CD4-positive, alpha-beta T cell (primary cell): Measurements from ENCODE around the gene GPC1. TPM values are rescaled to one million over a fixed set of nuclear protein-coding genes. Genes with fewer than 3 reads are reported as not detected.
A peak's percentile ranks its signal among the peaks of the same experiment; 100 is the strongest.

ENCODE experiments used
- ATAC-seq: fragments of 200-7000 bp; cut with Tn5 transposase; one replicate; pipeline ENCODE4 v1.10.0; 2022; ENCODE audit warnings: mild to moderate bottlenecking; ENCODE audit not compliant: poor library complexity
- CTCF ChIA-PET: fragments of 350-600 bp; sonication (Branson Sonifier 250); formaldehyde crosslinking; loops from one replicate; lab custom pipeline; 2021; ENCODE audit warnings: antibody characterized with exemption, inconsistent platforms; lab: Charles Lee
- POLR2A ChIA-PET: fragments of 350-600 bp; sonication (Branson Sonifier 250); formaldehyde crosslinking; loops from one replicate; lab custom pipeline; 2021; ENCODE audit warnings: antibody characterized with exemption, inconsistent platforms; lab: Charles Lee
- DNase-seq, 14 experiments: peaks; one replicate each; pipeline ENCODE4 v3.0.0-alpha.2; 2013 to 2020; ENCODE audit warnings: mixed read lengths in 2 of 14
- H3K27ac ChIP-seq, 2 donors: one replicate each; pipeline versions ENCODE4 v1.5.1 to v1.7.0; 2013; ENCODE audit warnings: low read length in 2 of 2, low read depth in 1 of 2, mild to moderate bottlenecking in 1 of 2
- H3K27me3 ChIP-seq, 2 experiments: 1 replicate in 1 of 2; 2 replicates in 1 of 2; pipeline versions ENCODE4 v1.6.1 to v1.7.0; 2013; ENCODE audit warnings: low read length in 2 of 2, control low read depth in 1 of 2, mild to moderate bottlenecking in 1 of 2, moderate library complexity in 1 of 2; ENCODE audit not compliant: insufficient read depth in 2 of 2, control insufficient read depth in 1 of 2
- H3K36me3 ChIP-seq: one replicate; pipeline ENCODE4 v1.6.1; 2013; ENCODE audit warnings: low read length, control low read depth; ENCODE audit not compliant: insufficient read depth
- H3K4me1 ChIP-seq: one replicate; pipeline ENCODE4 v1.6.1; 2013; ENCODE audit warnings: low read length, control low read depth; ENCODE audit not compliant: insufficient read depth
- H3K4me3 ChIP-seq: one replicate; pipeline ENCODE4 v1.5.1; 2013; ENCODE audit warnings: mild to moderate bottlenecking, low read length, moderate library complexity
- H3K9me3 ChIP-seq, 2 experiments: 1 replicate in 1 of 2; 2 replicates in 1 of 2; pipeline versions ENCODE4 v1.6.1 to v1.7.0; 2013; ENCODE audit warnings: low read length in 2 of 2, mild to moderate bottlenecking in 2 of 2, control low read depth in 1 of 2, moderate library complexity in 1 of 2; ENCODE audit not compliant: control insufficient read depth in 1 of 2, insufficient read depth in 1 of 2
- H3K27ac Mint-ChIP-seq: one replicate; pipeline ENCODE4 v1.8.0; 2020; ENCODE audit warnings: mixed read lengths
- H3K27me3 Mint-ChIP-seq: one replicate; pipeline ENCODE4 v1.8.0; 2021; ENCODE audit warnings: mixed read lengths
- H3K36me3 Mint-ChIP-seq: one replicate; pipeline ENCODE4 v1.8.0; 2021; ENCODE audit warnings: low read depth, mixed read lengths
- H3K4me1 Mint-ChIP-seq: one replicate; pipeline ENCODE4 v1.8.0; 2021; ENCODE audit warnings: low read depth, mixed read lengths
- H3K4me3 Mint-ChIP-seq: one replicate; pipeline ENCODE4 v1.8.0; 2020; ENCODE audit warnings: mild to moderate bottlenecking, mixed read lengths
- H3K9me3 Mint-ChIP-seq: one replicate; pipeline ENCODE4 v1.8.0; 2020; ENCODE audit warnings: mixed read lengths
- intact Hi-C, 2 experiments: fragments of 100-400 bp; cut with DNase I in 1 of 2; cut with micrococcal nuclease in 1 of 2; formaldehyde crosslinking; loops; one replicate each; pipeline versions ENCODE4 v1.15.1 to v1.9.0; 2023 to 2025; cut with DNase I, micrococcal nuclease
- total RNA-seq, 174 experiments: library from RNA in 2 of 174; stranded (reverse) in 2 of 174; gene quantifications; one replicate each; pipeline ENCODE4 v1.2.3 and lab custom pipeline; 2021 to 2026
- TF ChIP-seq, protein P1 (sequence below): fragments of 200-600 bp; IDR thresholded peaks from one replicate; pipeline ENCODE4 v1.8.0; 2022; ENCODE audit warnings: antibody characterized with exemption, mild to moderate bottlenecking

The GPC1 gene
- total RNA-seq, 2 experiments from 2014 or later, result 0.58 to 0.98 TPM

DNA sequence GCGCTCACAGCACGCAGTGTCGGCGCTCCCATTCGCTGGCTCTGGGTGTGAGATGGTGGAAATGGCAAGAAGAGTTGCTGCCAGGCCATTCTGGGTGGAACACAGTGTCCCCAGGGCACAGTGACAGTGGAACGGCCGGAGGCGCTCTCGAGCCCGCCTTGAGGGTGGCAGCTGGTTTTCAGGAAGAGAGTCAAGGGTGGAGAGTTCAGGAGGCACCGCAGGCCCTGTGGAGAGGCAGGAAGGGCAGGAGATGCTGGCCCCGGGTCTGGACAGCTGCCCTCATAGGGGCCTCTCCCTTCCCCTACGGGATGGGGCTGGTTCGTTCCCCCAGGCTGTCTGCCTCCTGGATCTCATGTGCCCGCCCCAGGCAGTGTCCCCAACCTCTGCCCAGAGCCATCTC lies 12.5 kb downstream of the GPC1 start:
- peaks cover 26 to 28% of the 10 kb centered on the region in 2 experiments for H3K27me3 ChIP-seq
- no peak overlapping the region for H3K27ac ChIP-seq
- Mint-ChIP-seq H3K4me3 (no peak overlapping the region), H3K27ac (no peak overlapping the region), H3K9me3 (no peaks in the 10 kb centered on the region), H3K36me3 (no peaks in the 10 kb centered on the region), H3K27me3 (peaks cover 34% of the 10 kb centered on the region), H3K4me1 (peaks cover 5% of the 10 kb centered on the region)
- no peak for ATAC-seq
- intact Hi-C loops, result no loop called here
- no peak overlapping the region for H3K4me3 ChIP-seq
- CTCF ChIA-PET, result no interaction called here
- no peaks in the 10 kb centered on the region for H3K36me3 ChIP-seq
- POLR2A ChIA-PET, result no interaction called here
- peaks cover 7% of the 10 kb centered on the region for H3K4me1 ChIP-seq
- TF ChIP-seq, protein P1, sequence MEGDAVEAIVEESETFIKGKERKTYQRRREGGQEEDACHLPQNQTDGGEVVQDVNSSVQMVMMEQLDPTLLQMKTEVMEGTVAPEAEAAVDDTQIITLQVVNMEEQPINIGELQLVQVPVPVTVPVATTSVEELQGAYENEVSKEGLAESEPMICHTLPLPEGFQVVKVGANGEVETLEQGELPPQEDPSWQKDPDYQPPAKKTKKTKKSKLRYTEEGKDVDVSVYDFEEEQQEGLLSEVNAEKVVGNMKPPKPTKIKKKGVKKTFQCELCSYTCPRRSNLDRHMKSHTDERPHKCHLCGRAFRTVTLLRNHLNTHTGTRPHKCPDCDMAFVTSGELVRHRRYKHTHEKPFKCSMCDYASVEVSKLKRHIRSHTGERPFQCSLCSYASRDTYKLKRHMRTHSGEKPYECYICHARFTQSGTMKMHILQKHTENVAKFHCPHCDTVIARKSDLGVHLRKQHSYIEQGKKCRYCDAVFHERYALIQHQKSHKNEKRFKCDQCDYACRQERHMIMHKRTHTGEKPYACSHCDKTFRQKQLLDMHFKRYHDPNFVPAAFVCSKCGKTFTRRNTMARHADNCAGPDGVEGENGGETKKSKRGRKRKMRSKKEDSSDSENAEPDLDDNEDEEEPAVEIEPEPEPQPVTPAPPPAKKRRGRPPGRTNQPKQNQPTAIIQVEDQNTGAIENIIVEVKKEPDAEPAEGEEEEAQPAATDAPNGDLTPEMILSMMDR, result no peak
- no peak for DNase-seq
- H3K9me3 ChIP-seq, result peaks cover 0 to 9% of the 10 kb centered on the region in 2 experiments

DNA sequence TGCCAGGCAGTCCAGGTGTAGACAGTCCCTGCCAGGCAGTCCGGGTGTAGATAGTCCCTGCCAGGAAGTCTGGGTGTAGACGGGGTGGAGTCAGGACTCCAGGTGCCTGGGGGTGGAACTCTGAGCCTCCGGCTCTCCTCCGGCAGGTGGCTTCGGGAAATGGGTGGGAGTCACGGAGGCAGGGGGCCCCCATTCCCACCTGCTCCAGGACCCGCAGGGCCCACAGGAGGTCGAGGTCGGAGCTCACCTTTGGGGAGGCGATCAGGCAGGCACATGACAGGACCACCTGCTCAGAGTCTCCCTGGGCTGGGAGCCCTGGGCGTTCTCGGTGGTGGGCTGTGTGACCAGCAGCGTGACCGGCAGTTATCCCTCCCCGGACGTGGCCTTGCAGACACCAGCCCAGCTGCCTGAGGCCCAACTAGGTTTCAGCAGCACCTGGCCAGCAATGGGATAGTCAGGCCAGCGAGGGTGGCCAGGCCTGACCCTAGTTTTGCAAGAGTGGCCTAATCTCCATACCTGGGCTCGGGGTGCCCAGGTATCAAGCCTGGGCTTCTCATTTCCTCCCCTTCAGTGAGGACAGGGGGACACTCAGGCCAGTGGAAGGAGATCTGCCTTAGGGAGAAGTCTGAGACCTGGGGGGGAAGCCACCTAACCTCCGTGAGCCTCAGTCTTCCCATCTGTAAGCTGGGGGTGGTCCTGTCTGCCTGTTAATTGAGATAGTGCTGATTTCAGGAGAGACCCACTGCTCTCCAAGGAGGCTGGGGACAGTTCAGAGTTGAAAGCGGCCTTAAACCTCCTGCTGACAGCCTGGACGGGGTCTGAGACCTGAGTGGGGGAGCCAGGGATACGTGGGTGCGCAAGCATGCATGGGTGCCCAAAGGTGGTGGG lies 13.2 kb downstream of the GPC1 start:
- no peak overlapping the region for H3K27ac ChIP-seq
- H3K27me3 Mint-ChIP-seq, result peaks cover 34% of the 10 kb centered on the region
- no peak overlapping the region for H3K4me3 Mint-ChIP-seq
- H3K36me3 ChIP-seq, result no peaks in the 10 kb centered on the region
- H3K36me3 Mint-ChIP-seq, result no peaks in the 10 kb centered on the region
- H3K4me3 ChIP-seq, result no peak overlapping the region
- H3K27ac Mint-ChIP-seq, result no peak overlapping the region
- intact Hi-C loops, result no loop called here
- DNase-seq (no peak), ATAC-seq (no peak)
- H3K27me3 ChIP-seq, result peaks cover 26 to 28% of the 10 kb centered on the region in 2 experiments
- H3K9me3 Mint-ChIP-seq, result no peaks in the 10 kb centered on the region
- ChIA-PET CTCF (no interaction called here), POLR2A (no interaction called here)
- peaks cover 0 to 9% of the 10 kb centered on the region in 2 experiments for H3K9me3 ChIP-seq
- H3K4me1 ChIP-seq, result peaks cover 7% of the 10 kb centered on the region
- TF ChIP-seq, protein P1, result no peak
- peaks cover 5% of the 10 kb centered on the region for H3K4me1 Mint-ChIP-seq

- no peak overlapping the region for H3K27ac ChIP-seq
- POLR2A ChIA-PET, result no interaction called here
- H3K27me3 Mint-ChIP-seq, result peaks cover 46% of the 10 kb centered on the region
- no peaks in the 10 kb centered on the region for H3K36me3 Mint-ChIP-seq
- H3K4me3 ChIP-seq, result no peak overlapping the region
- H3K27me3 ChIP-seq, result peaks cover 39 to 40% of the 10 kb centered on the region in 2 experiments
- ATAC-seq (no peak), DNase-seq (no peak)
- no peak overlapping the region for H3K27ac Mint-ChIP-seq
- TF ChIP-seq, protein P1, result no peak
- peaks cover 0 to 20% of the 10 kb centered on the region in 2 experiments for H3K9me3 ChIP-seq
- H3K4me1 Mint-ChIP-seq, result peaks cover 15% of the 10 kb centered on the region
- CTCF ChIA-PET, result no interaction called here
- H3K4me3 Mint-ChIP-seq, result peak overlapping the region; percentile 40
- no peaks in the 10 kb centered on the region for H3K9me3 Mint-ChIP-seq
- intact Hi-C loops, result no loop called here
- peaks cover 18% of the 10 kb centered on the region for H3K4me1 ChIP-seq
- no peaks in the 10 kb centered on the region for H3K36me3 ChIP-seq
Observed at GRCh38 chr2:240449764-240450531, 14.5 kb downstream of the GPC1 start.
